Activated T-helper 1 cell treated with Interleukin-2 at 50 U/mL for 16 hours (primary cell): ENCODE measurements around the gene PAWR.
"Not testable (repeated sequence)": the region's sequence is repeated elsewhere in the genome, so short reads cannot be mapped to it uniquely, and the experiment has no call there.

Experiments
- DNase-seq: peaks from one replicate; pipeline ENCODE4 v3.0.0-alpha.2; 2020; ENCODE audit warnings: low read depth

Gene PAWR

GRCh38 chr12:79645235-79645630 lies 45.5 kb downstream of the PAWR start:
- no peak for DNase-seq

- no peak for DNase-seq
These were observed 46.2 kb downstream of the PAWR start for GRCh38 chr12:79644274-79645234.

DNA sequence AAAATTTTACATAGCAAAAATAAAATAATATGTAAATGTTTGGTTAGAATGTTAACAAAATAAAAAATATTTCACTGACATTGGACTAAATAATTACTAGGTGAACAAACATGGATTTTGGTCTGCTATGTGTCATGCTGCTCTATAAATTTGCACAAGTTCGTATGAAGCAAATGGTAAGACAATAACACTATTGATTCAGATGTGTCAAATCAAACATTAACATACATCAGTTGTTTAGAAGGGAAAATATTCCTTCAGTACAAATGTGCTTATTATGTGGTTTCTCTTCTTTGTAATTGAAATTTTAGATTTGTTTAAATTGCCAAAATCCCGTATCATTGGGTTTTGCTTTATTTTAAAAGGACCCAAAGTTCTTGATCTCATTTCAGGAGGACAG lies 46.9 kb downstream of the PAWR start:
- DNase-seq, result no peak

GRCh38 chr12:79638490-79638889 lies 52.3 kb downstream of the PAWR start:
- no peak for DNase-seq

DNA sequence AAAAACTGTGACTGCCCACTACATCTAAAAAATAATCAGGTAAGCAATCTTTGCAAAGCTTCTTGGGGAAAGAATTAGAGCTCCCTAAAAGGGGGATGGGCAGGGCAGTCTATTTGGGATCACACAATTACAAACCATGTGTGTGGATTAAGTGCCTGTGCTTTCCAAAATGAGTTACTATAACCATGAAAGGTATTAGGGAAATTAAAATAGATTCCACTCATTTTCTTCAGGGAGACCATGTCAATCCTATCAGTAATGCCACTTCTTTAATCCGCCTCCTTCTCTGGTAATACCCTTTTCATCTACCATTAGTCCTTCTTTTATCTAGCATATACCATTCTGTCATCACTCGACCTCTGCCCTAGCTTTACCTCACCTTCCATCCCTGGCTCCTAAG lies 53.7 kb downstream of the PAWR start:
- no peak for DNase-seq

GRCh38 chr12:79635676-79636075 lies 55.1 kb downstream of the PAWR start:
- DNase-seq, result no peak

DNA sequence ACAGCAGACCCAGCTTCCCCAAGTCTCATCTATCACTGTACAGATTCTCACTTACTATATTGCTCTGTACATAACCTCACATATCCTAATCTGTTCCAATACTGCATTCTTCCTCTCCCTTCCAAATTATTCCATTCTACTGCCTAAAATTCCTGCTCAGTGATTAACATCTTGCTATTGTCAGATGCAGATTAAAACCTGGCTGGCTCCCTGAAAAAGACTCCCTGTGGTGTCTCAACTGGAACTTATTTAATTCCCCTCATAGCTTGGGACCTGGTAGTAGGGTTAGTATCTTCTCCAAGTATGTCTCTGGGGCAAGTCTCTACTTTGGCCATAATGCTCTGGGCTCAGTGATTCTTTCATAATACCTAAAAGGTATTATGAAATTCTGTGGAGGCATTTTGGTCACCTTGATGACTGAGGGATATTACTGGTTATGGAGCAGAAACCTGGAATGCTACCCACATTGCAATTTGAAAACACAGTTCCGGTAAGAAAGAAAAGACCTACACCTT lies 55.8 kb downstream of the PAWR start:
- no peak for DNase-seq

DNA sequence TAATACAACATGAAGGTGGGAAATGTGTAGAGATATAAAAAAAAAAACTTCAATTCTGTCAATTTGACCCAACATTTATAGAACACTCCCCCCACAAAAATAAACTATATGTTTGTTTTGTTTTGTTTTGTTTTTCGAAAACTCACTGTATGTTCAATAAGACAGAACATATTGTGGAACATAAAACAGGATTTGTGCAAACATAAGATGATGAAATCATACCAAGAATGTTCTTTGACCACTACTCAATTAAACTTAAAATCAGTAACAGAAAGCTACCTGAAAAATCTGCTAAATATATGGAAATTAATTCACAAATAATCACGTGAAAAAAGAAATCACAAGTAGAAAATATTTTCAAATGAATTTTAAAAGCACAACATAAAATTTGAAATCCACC lies 61.2 kb downstream of the PAWR start:
- DNase-seq, result no peak

DNA sequence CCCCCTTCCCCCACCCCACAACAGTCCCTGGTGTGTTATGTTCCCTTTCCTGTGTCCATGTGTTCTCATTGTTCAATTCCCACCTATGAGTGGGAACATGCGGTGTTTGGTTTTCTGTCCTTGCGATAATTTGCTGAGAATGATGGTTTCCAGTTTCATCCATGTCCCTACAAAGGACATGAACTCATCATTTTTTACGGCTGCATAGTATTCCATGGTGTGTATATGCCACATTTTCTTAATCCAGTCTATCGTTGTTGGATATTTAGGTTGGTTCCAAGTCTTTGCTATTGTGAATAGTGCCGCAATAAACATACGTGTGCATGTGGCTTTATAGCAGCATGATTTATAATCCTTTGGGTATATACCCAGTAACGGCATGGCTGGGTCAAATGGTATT lies 64.0 kb downstream of the PAWR start:
- DNase-seq, result not testable (repeated sequence)

GRCh38 chr12:79624378-79624777 lies 66.4 kb downstream of the PAWR start:
- no peak for DNase-seq

DNA sequence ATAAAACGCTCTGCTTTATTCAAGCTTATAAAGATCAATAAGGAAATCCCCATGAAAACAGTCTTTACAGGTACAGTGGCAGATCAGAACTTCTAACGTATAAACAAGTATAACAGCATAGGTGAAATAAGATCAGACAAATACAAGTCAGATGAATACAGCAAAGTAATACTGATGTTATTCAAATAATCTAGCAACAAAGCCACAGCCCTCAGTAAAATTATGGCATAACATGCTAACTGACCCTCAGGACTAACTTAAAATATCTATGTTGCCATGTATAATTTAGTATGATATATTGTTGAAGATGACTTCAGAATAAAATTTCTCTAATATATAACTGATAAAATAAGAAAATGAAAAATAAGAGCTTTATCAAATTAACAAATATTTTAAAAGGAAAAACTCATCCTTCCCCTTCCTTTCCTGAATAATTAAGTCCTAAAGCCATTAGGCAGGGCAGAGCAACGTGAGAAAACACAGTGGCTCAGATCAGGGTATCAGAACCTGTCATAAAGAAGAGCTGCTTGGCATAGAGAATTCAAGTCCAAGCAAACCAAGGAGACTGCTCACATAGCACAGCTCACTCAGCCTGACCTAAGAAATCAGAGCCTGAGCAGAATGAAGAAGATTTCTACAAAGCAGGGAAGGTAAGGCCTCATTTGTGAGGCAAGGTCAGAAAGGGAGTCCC lies 70.7 kb downstream of the PAWR start:
- DNase-seq, result no peak

DNA sequence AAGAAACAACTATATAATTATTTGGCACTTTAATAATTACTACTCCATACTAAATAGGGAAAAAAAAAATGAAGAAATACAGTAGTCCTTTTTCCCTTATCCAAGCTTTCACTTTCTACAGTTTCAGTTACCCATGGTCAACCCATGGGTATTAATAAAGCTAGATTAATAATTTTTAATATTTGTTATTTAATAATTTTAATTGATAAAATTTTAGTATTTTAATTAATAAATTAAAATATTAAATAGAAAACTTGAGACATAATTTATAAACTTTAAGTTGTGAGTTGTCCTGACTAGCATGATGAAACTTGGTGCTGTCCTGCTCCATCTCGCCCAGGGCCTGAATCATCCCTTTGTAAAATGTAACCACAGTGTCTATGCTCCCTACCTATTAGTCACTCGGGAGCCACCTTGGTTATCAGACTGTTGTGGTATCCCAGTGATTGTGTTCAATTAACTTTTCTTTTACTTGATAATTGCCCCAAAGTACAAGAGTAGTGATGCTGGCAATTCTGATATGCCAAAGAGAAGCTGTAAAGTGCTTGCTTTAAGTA lies 71.8 kb downstream of the PAWR start:
- DNase-seq, result no peak

DNA sequence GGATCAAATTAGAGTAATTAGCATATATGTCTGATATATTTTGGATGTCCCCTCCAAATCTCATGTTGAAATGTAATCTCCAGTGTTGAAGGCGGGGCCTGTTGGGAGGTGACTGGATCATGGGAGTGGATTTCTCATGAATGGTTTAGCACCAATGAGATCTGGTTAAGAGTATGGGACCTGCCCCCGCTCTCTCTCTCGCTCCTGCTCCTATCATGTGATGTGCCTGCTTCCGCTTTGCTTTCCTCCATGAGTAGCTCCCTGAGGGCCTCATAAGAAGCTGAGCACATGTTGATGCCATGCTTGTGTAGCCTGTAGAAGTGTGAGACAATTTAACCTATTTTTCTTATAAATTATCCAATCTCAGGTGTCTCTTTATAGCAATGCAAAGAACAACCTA lies 73.1 kb downstream of the PAWR start:
- DNase-seq, result no peak

DNA sequence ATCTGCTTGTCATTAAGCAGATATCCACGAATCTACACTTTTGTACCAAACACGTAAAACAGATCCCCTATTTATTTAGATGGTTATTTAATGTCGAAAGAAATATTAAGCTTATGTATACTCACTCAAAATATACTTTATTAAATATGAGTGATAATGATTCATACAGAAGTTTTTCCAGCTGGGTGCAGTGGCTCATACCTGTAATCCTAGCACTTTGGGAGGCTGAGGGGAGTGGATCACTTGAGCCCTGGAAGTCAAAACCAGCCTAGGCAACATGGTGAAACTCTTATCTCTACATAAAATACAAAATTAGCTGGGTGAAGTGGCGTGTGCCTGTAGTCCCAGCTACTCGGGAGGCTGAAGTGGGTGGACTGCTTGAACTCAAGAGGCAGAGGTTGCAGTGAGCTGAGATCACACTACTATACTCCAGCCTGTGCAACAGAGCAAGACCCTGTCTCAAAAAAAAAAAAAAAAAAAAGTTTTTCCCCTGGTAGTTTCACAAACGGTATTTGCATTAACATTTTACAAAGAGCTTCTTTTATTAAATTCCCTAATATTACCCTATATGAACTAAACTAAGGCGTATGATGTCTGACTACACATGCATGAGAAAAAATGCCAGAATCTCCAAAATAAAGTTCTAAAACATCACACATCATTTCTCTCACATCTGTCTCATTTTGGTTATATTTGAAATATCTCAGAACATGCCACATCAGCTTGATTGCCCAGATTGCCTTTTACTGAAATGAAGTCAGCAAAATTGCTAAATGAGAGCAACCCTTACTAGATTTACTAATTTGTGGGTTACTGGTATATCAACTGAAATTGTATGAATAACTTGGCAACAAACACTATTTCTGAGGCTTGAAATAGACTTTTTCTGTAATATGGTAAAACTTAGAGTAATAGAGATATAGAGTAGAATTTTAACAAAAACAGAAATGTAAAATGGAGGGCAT lies 74.9 kb downstream of the PAWR start:
- DNase-seq, result no peak

DNA sequence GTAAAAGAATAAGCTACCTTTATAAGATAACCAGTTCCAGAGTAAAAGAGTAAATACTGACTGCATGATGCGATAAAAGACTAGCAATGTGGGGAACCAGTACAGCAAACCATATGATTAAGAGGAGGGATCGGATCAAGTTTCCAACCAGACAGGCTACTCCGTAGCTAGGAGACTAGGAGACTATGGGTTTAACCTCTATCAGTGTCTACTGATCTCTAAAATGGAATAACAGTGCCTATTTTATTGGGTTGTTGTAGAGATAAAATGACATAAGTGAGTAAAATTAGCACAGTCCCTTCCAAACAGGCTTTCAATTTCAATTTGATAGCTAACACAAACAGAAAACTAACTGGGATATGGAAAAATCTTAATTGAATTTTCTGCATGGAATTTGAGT lies 76.0 kb downstream of the PAWR start:
- DNase-seq, result no peak

GRCh38 chr12:79601908-79602307 lies 88.9 kb downstream of the PAWR start:
- no peak for DNase-seq

GRCh38 chr12:79597910-79598309 lies 92.9 kb downstream of the PAWR start:
- DNase-seq, result no peak

DNA sequence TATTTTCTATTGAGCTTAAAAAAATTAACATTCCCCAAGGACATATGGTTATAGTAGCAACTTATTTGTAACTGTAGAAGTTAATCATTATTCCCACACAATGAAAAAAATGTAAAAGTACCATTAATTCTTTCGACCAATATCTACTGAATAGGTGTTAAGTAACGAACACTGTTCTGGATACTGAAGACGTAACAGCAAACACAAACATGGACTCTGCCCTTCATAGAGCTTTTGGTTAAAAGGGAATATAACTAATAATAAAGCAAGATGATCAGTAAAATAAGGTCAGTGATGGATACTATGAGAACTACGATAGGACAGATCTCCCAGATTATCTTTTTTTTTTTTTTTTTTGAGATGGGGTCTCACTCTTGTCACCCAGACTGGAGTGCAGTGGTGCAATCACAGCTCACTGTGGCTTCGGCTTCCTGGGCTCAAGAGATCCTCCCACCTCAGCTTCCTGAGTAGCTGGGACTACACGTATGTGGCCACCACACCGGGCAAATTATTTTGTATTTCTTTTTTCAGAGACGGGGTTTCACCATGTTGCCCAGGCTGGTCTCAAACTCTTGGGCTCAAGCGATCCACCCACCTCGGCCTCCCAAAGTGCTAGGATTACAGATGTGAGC lies 93.9 kb downstream of the PAWR start:
- DNase-seq, result no peak

- no peak for DNase-seq
These were observed 95.5 kb downstream of the PAWR start for GRCh38 chr12:79595273-79595672.

DNA sequence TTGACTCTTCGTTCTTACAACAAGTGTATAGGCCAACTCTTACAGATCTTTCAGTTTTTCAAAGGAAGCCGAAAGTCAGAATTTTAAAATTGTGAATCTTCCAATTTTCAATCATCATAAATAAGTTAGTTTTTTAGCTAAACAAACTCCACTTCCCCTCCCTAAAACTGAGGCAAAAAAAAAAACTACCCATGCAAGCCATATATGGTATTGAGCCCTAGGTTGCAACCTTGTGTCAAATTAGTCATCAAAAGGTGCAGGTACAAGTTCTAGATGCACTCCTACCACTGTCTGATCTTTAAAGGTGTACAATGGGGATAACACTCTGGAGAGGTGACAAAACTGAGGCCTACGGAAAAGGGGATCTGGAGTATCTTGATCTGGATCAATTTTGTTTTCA lies 97.9 kb downstream of the PAWR start:
- DNase-seq, result no peak

GRCh38 chr12:79591988-79592387 lies 98.8 kb downstream of the PAWR start:
- no peak for DNase-seq
